HUDEP-2 (cell line): ENCODE results near the gene DDTL.
"Not testable (repeated sequence)": the region's sequence is repeated elsewhere in the genome, so short reads cannot be mapped to it uniquely, and the experiment has no call there.

Experiments used
- DNase-seq, 76 experiments: peaks; one replicate each; lab custom pipeline; 2025; ENCODE audit not compliant: unreplicated experiment in 76 of 76; lab: John Stamatoyannopoulos, UW

DDTL gene

GRCh38 chr22:23966568-23966967 is at the start of gene DDTL:
DDTL (plus strand) TSS chr22:23966888; CDS start chr22:23966915, 27 bp downstream.
- DNase-seq = not testable (repeated sequence)

GRCh38 chr22:23920267-23920611 is 46.4 kb upstream of the DDTL start:
- DNase-seq = not testable (repeated sequence)

GRCh38 chr22:23921586-23922201 is 45.0 kb upstream of the DDTL start:
- not testable (repeated sequence) for DNase-seq

GRCh38 chr22:23922921-23923320 is 43.8 kb upstream of the DDTL start:
- no peak for DNase-seq

GRCh38 chr22:23925020-23925606 is 41.6 kb upstream of the DDTL start:
- DNase-seq = no peak

GRCh38 chr22:23926561-23926960 is 40.1 kb upstream of the DDTL start:
- no peak for DNase-seq

GRCh38 chr22:23938328-23939016 is 28.2 kb upstream of the DDTL start:
- no peak for DNase-seq

GRCh38 chr22:23939017-23939357 is 27.7 kb upstream of the DDTL start:
- DNase-seq = no peak

GRCh38 chr22:23940166-23940565 is 26.5 kb upstream of the DDTL start:
- not testable (repeated sequence) for DNase-seq

GRCh38 chr22:23947391-23947790 is 19.3 kb upstream of the DDTL start:
- DNase-seq = peak in 52 of 76 experiments; percentile 2 to 73 (median 31)

GRCh38 chr22:23949764-23950163 is 16.9 kb upstream of the DDTL start:
- not testable (repeated sequence) for DNase-seq

GRCh38 chr22:23951383-23951782 is 15.3 kb upstream of the DDTL start:
- DNase-seq = not testable (repeated sequence)

GRCh38 chr22:23952794-23953405 is 13.8 kb upstream of the DDTL start:
- not testable (repeated sequence) for DNase-seq

- DNase-seq = not testable (repeated sequence)
Observed at GRCh38 chr22:23953485-23953884, 13.2 kb upstream of the DDTL start.

GRCh38 chr22:23954193-23954990 is 12.3 kb upstream of the DDTL start:
- DNase-seq = not testable (repeated sequence)

GRCh38 chr22:23954991-23955305 is 11.7 kb upstream of the DDTL start:
- not testable (repeated sequence) for DNase-seq

GRCh38 chr22:23955886-23956285 is 10.8 kb upstream of the DDTL start:
- DNase-seq = not testable (repeated sequence)

- peak in 58 of 76 experiments; percentile 6 to 80 (median 50) for DNase-seq
Observed at GRCh38 chr22:23956301-23956900, 10.3 kb upstream of the DDTL start.

GRCh38 chr22:23961084-23961771 is 5.5 kb upstream of the DDTL start, which contains the start of gene GSTT2B:
GSTT2B (minus strand) TSS chr22:23961195; CDS start chr22:23961131, 64 bp downstream.
- not testable (repeated sequence) for DNase-seq

GRCh38 chr22:23966094-23966493 is 594 bp upstream of the DDTL start:
- not testable (repeated sequence) for DNase-seq
